ENCODE data around the gene PRKCH. TPM values are rescaled to one million over a fixed set of nuclear protein-coding genes. Genes with fewer than 3 reads are reported as not detected.

The PRKCH gene
- total and polyA plus RNA-seq, 10 of the 15 experiments (the other 5 are each of a cell fraction or from before 2014, with no cell fraction given), result 10.7 to 140 (median 33.2) TPM

DNA sequence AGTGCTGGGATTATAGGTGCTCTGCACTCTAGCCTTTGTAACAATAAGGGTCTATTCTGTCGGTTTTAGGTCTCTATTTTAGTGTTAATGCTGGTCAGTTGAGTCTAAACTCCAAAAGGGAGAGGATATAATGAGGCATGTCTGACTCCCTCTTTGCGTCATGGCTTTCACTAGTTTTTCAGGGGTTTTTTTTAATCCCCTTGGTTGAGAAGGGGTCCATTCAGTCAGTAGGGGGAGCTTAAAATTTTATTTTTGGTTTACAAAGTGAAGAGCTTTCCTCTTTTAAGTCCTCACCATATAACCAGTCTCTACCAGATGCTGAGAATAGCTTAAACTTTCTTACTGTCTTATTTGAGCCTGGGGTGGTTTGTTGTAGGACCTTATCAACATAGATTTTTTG, 106.9 kb downstream of the PRKCH start:
- Histone ChIP-seq H3K79me2 (ENCODE audit: control insufficient read depth, insufficient read depth, low read length) (peaks cover 54% of the 10 kb centered on the region), H3K36me3 (ENCODE audit: control insufficient read depth in 2 of 2, insufficient read depth in 2 of 2, low read length in 1 of 2) (peaks cover 0 to 4% of the 10 kb centered on the region in 2 experiments; a peak in 2 of 4 replicates), H3K9me3 (replicated peaks; ENCODE audit: control insufficient read depth, insufficient read depth, low read length) (peaks cover 32% of the 10 kb centered on the region), H3K4me1 (ENCODE audit: control insufficient read depth, insufficient read depth, low read length) (peaks cover 15% of the 10 kb centered on the region), H3K9ac (ENCODE audit: control insufficient read depth, insufficient read depth, low read length) (no peak overlapping the region), H3K27ac (ENCODE audit: control insufficient read depth, insufficient read depth) (peak overlapping the region; percentile 20; the same call in 1 of the 2 replicates), H4K20me1 (ENCODE audit: control insufficient read depth, insufficient read depth) (no peaks in the 10 kb centered on the region), H3K27me3 (replicated peaks in 1 of 2; ENCODE audit: control insufficient read depth in 2 of 2, insufficient read depth in 2 of 2, low read length in 1 of 2) (no peaks in the 10 kb centered on the region), H3K4me2 (ENCODE audit: control insufficient read depth, insufficient read depth) (no peak overlapping the region; the same call in 1 of the 2 replicates), H3K4me3 (no peak overlapping the region), H2AFZ (ENCODE audit: control insufficient read depth, low read depth, low read length) (no peak overlapping the region)
- in situ Hi-C loops (cut with MboI) (loop anchor here (25.0 kb wide), 1 partner anchor 116 kb away; the partner anchor contains the start of gene PRKCH), intact Hi-C loops (cut with micrococcal nuclease; ENCODE audit: unreplicated experiment) (no loop called here)
- BruUV-seq (replicated peaks), result no TSS peak
- no peak for DNase-seq (ENCODE audit: low read depth, low spot score)
- CTCF ChIA-PET, result interaction anchor here (0.6 to 1.6 kb wide), 9 partner anchors 11 to 1206 kb away, joined by 3 to 5 read pairs (median 3); no protein-coding TSS in a partner anchor
- RAD21 ChIA-PET (ENCODE audit: unreplicated experiment), result interaction anchor here (0.7 to 2.1 kb wide), 5 partner anchors 13 to 40 kb away, joined by 3 to 7 read pairs (median 5); no protein-coding TSS in a partner anchor
- no peak for FAIRE-seq
- TF ChIP-seq, protein P1, sequence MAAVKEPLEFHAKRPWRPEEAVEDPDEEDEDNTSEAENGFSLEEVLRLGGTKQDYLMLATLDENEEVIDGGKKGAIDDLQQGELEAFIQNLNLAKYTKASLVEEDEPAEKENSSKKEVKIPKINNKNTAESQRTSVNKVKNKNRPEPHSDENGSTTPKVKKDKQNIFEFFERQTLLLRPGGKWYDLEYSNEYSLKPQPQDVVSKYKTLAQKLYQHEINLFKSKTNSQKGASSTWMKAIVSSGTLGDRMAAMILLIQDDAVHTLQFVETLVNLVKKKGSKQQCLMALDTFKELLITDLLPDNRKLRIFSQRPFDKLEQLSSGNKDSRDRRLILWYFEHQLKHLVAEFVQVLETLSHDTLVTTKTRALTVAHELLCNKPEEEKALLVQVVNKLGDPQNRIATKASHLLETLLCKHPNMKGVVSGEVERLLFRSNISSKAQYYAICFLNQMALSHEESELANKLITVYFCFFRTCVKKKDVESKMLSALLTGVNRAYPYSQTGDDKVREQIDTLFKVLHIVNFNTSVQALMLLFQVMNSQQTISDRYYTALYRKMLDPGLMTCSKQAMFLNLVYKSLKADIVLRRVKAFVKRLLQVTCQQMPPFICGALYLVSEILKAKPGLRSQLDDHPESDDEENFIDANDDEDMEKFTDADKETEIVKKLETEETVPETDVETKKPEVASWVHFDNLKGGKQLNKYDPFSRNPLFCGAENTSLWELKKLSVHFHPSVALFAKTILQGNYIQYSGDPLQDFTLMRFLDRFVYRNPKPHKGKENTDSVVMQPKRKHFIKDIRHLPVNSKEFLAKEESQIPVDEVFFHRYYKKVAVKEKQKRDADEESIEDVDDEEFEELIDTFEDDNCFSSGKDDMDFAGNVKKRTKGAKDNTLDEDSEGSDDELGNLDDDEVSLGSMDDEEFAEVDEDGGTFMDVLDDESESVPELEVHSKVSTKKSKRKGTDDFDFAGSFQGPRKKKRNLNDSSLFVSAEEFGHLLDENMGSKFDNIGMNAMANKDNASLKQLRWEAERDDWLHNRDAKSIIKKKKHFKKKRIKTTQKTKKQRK (IDR thresholded peaks at IDR 0.05; ENCODE audit: low read depth, low read length), result no peak
- no peak for TF ChIP-seq TCF7 (IDR thresholded peaks at IDR 0.05; ENCODE audit: borderline replicate concordance)
- TF ChIP-seq, protein P2, sequence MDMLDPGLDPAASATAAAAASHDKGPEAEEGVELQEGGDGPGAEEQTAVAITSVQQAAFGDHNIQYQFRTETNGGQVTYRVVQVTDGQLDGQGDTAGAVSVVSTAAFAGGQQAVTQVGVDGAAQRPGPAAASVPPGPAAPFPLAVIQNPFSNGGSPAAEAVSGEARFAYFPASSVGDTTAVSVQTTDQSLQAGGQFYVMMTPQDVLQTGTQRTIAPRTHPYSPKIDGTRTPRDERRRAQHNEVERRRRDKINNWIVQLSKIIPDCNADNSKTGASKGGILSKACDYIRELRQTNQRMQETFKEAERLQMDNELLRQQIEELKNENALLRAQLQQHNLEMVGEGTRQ (IDR thresholded peaks at IDR 0.05; ENCODE audit: borderline replicate concordance, low read depth, low read length), result no peak
- no peak for TF ChIP-seq YBX1 (IDR thresholded peaks at IDR 0.05)
- TF ChIP-seq RUNX3 (IDR thresholded peaks at IDR 0.05; ENCODE audit: low read length), result no peak
- TF ChIP-seq NFYA (IDR thresholded peaks at IDR 0.05; ENCODE audit: borderline replicate concordance, low read depth, low read length), result no peak
- TF ChIP-seq NFXL1 (IDR thresholded peaks at IDR 0.05; ENCODE audit: borderline replicate concordance), result no peak
- TF ChIP-seq, protein P3, sequence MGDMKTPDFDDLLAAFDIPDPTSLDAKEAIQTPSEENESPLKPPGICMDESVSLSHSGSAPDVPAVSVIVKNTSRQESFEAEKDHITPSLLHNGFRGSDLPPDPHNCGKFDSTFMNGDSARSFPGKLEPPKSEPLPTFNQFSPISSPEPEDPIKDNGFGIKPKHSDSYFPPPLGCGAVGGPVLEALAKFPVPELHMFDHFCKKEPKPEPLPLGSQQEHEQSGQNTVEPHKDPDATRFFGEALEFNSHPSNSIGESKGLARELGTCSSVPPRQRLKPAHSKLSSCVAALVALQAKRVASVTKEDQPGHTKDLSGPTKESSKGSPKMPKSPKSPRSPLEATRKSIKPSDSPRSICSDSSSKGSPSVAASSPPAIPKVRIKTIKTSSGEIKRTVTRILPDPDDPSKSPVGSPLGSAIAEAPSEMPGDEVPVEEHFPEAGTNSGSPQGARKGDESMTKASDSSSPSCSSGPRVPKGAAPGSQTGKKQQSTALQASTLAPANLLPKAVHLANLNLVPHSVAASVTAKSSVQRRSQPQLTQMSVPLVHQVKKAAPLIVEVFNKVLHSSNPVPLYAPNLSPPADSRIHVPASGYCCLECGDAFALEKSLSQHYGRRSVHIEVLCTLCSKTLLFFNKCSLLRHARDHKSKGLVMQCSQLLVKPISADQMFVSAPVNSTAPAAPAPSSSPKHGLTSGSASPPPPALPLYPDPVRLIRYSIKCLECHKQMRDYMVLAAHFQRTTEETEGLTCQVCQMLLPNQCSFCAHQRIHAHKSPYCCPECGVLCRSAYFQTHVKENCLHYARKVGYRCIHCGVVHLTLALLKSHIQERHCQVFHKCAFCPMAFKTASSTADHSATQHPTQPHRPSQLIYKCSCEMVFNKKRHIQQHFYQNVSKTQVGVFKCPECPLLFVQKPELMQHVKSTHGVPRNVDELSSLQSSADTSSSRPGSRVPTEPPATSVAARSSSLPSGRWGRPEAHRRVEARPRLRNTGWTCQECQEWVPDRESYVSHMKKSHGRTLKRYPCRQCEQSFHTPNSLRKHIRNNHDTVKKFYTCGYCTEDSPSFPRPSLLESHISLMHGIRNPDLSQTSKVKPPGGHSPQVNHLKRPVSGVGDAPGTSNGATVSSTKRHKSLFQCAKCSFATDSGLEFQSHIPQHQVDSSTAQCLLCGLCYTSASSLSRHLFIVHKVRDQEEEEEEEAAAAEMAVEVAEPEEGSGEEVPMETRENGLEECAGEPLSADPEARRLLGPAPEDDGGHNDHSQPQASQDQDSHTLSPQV (IDR thresholded peaks at IDR 0.05), result no peak
- TF ChIP-seq SRF (IDR thresholded peaks at IDR 0.05; ENCODE audit: low read depth in 2 of 2, low read length in 2 of 2), result no peak
- TF ChIP-seq ASH2L (IDR thresholded peaks at IDR 0.05; ENCODE audit: borderline replicate concordance, low read depth), result no peak
- TF ChIP-seq CEBPB (IDR thresholded peaks at IDR 0.05; ENCODE audit: borderline replicate concordance in 1 of 2, low read depth in 2 of 2, low read length in 2 of 2), result no peak
- no peak for TF ChIP-seq TBL1XR1 (IDR thresholded peaks at IDR 0.05; ENCODE audit: low read depth, low read length)
- no peak; the same call in none of the 3 replicates for ATAC-seq
- POLR2A ChIA-PET, result interaction anchor here (0.8 to 1.2 kb wide), 3 partner anchors 13 to 57 kb away, joined by 3 to 4 read pairs (median 3); no protein-coding TSS in a partner anchor
- SMC1A ChIA-PET (ENCODE audit: uncharacterized antibody, unreplicated experiment), result interaction anchor here (0.8 to 5.0 kb wide), 11 partner anchors 8 to 135 kb away, joined by 3 to 31 read pairs (median 4); no protein-coding TSS in a partner anchor
- WGBS (ENCODE audit: insufficient coverage, insufficient replicate concordance, low lambda C conversion rate, missing lambda C conversion rate), result 75% methylated on average over 2 of the region's 2 CpGs

Data from GM12878 (cell line).